ENCODE measurements around the gene CALML5.

DNA sequence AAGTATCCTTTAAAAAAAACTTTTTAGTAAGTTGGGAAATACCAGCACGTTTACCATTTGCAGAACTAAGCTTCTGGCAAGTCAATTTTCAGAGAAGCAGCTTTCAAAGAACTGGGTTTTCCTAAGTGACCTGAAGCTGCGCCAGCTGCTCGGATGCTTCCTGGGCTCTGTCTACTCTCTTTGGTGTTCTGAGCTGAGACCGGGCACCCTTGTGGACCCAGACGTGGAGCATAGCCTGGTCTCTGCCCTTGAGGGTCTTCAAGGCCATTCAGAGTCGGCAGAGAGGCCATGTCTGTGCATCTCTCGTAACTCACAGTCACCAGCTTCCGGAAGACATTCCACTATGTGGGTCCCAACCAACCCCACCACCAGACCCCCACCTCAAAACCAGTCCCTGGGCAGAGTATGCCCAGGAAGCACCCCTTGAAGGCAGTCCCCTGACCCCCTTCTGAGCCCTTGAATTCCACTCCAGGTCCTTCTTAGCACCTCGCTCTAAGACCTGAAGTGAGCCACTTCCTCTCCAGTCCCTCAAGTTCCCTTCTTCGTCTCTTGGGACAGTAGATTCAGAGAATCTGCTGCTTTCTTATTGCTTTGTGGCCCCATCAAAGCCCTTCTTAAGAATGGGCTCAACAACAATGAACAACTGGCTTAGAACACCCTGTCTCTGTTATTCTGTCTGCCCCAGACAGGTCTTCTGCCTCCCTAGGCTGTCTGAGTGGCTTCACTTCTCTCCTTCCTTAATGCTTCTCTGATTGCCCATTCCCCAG, 8.5 kb downstream of the CALML5 start:
- no peak for TF ChIP-seq CTCF (IDR thresholded peaks at IDR 0.05; ENCODE audit: insufficient read depth, low read length, poor library complexity, severe bottlenecking)
- TF ChIP-seq EZH2phosphoT487 (conservative IDR thresholded peaks at IDR 0.05; ENCODE audit: low read length) = no peak
